CD4-positive, alpha-beta memory T cell (primary cell): Measurements from ENCODE around the gene NAA80. TPM values are rescaled to one million over a fixed set of nuclear protein-coding genes. Genes with fewer than 3 reads are reported as not detected.
"Not testable (repeated sequence)": the region's sequence is repeated elsewhere in the genome, so short reads cannot be mapped to it uniquely, and the experiment has no call there.

Experiments used
- CTCF ChIA-PET: fragments of 350-600 bp; sonication (Branson Sonifier 250); formaldehyde crosslinking; loops from one replicate; lab custom pipeline; 2021; ENCODE audit warnings: inconsistent platforms; ENCODE audit not compliant: partially characterized antibody; lab: Charles Lee
- POLR2A ChIA-PET: fragments of 350-600 bp; sonication (Branson Sonifier 250); formaldehyde crosslinking; loops from one replicate; lab custom pipeline; 2021; ENCODE audit not compliant: partially characterized antibody; lab: Charles Lee
- DNase-seq, 5 donors: peaks; one replicate each; pipeline versions ENCODE4 v3.0.0 to v3.0.0-alpha.2; 2020 to 2022; ENCODE audit warnings: mixed read lengths in 1 of 5
- H3K27ac ChIP-seq: one replicate; pipeline ENCODE4 v1.7.0; 2013; ENCODE audit warnings: low read depth, low read length
- H3K27me3 ChIP-seq: 2 replicates; pipeline ENCODE4 v1.7.0; 2013; ENCODE audit warnings: mild to moderate bottlenecking, low read length, moderate library complexity; ENCODE audit not compliant: insufficient read depth
- H3K36me3 ChIP-seq: 2 replicates; pipeline ENCODE4 v1.7.0; 2013; ENCODE audit warnings: mild to moderate bottlenecking, low read length, moderate library complexity; ENCODE audit not compliant: insufficient read depth
- H3K4me1 ChIP-seq: 2 replicates; pipeline ENCODE4 v1.7.0; 2013; ENCODE audit warnings: mild to moderate bottlenecking, low read length, moderate library complexity; ENCODE audit not compliant: insufficient read depth
- H3K4me3 ChIP-seq, 2 donors: one replicate each; pipeline ENCODE4 v1.7.0; 2013; ENCODE audit warnings: low read length in 2 of 2, mild to moderate bottlenecking in 1 of 2
- H3K9me3 ChIP-seq, 2 donors: one replicate each; pipeline ENCODE4 v1.7.0; 2013; ENCODE audit warnings: low read length in 2 of 2, control low read depth in 1 of 2; ENCODE audit not compliant: control insufficient read depth in 1 of 2
- H3K27ac Mint-ChIP-seq, 7 donors: one replicate each; pipeline ENCODE4 v1.8.0; 2020 to 2021; ENCODE audit warnings: mixed read lengths in 7 of 7, mild to moderate bottlenecking in 6 of 7, inconsistent platforms in 3 of 7, moderate library complexity in 3 of 7
- H3K27me3 Mint-ChIP-seq, 2 donors: one replicate each; pipeline ENCODE4 v1.8.0; 2020 to 2021; ENCODE audit warnings: mixed read lengths in 2 of 2
- H3K36me3 Mint-ChIP-seq, 2 donors: one replicate each; pipeline ENCODE4 v1.8.0; 2020 to 2021; ENCODE audit warnings: mixed read lengths in 2 of 2, inconsistent platforms in 1 of 2, mild to moderate bottlenecking in 1 of 2
- H3K4me1 Mint-ChIP-seq, 4 donors: one replicate each; pipeline ENCODE4 v1.8.0; 2020 to 2021; ENCODE audit warnings: mixed read lengths in 4 of 4, mild to moderate bottlenecking in 1 of 4
- H3K4me3 Mint-ChIP-seq, 8 donors: one replicate each; pipeline ENCODE4 v1.8.0; 2020 to 2021; ENCODE audit warnings: mixed read lengths in 8 of 8, mild to moderate bottlenecking in 7 of 8, moderate library complexity in 6 of 8, inconsistent platforms in 3 of 8
- H3K9me3 Mint-ChIP-seq, 8 donors: one replicate each; pipeline ENCODE4 v1.8.0; 2020 to 2021; ENCODE audit warnings: mixed read lengths in 8 of 8, mild to moderate bottlenecking in 5 of 8, inconsistent platforms in 3 of 8, moderate library complexity in 1 of 8
- intact Hi-C: fragments of 100-400 bp; cut with micrococcal nuclease; formaldehyde crosslinking; loops from one replicate; pipeline ENCODE4 v1.15.1; 2023
- polyA plus RNA-seq, 2 donors: library from polyadenylated mRNA; unstranded; fragments of 300-500 nt; fragmentation: Illumina TruSeq; gene quantifications; one replicate each; pipeline ENCODE4 v1.2.3, GENCODE V29; 2021
- total RNA-seq, 2 experiments: library from RNA; stranded (reverse); gene quantifications; one replicate each; pipeline ENCODE4 v1.2.3, GENCODE V29; 2021

Gene NAA80
- total and polyA plus RNA-seq, 4 experiments from 2014 or later: 16.7 to 33.7 (median 31.7) TPM

DNA sequence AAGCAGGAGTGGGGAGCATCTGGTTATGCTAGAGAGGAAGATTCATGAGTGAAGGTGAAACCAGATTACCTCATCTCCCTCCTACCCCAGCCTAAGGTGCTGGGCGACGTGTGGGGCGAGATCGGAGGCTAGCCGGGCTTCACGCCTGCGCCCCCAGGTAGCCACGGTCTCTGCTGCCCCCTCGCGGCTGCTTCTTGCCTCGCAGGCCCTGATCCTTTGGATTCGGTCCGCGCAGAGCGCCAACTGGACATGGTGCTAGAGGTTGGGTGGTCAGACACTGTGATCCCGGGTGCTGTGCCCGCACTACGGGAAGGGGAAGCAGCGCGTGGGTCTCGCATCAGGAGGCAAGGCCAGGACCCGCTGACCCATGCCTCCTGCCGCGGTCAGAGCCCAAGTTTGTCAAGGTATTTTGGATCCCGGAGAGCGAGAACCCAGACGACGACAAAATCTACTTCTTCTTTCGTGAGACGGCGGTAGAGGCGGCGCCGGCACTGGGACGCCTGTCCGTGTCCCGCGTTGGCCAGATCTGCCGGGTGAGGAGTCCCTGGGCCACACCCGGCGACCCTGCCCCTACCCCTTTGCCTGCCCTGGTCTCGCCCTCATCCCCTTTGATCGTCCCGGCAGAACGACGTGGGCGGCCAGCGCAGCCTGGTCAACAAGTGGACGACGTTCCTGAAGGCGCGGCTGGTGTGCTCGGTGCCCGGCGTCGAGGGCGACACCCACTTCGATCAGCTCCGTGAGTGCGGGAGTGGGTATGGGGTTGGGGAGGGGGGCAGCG, 26.1 kb downstream of the NAA80 start:
- H3K27me3 Mint-ChIP-seq: peaks cover 23 to 31% of the 10 kb centered on the region in 2 donors
- Histone ChIP-seq H3K27ac (no peak overlapping the region), H3K4me1 (peaks cover 35% of the 10 kb centered on the region), H3K4me3 (no peak overlapping the region), H3K9me3 (no peaks in the 10 kb centered on the region), H3K36me3 (no peaks in the 10 kb centered on the region), H3K27me3 (peaks cover 35% of the 10 kb centered on the region)
- peak overlapping the region; percentile 35 to 81 (median 74) for H3K4me3 Mint-ChIP-seq
- H3K4me1 Mint-ChIP-seq: peaks cover 14 to 37% (median 25%) of the 10 kb centered on the region in 4 donors
- intact Hi-C loops: loop anchor here (1.0 kb wide), 4 partner anchors 27 to 152 kb away; no protein-coding TSS in a partner anchor
- no peaks in the 10 kb centered on the region for H3K36me3 Mint-ChIP-seq
- no peaks in the 10 kb centered on the region for H3K9me3 Mint-ChIP-seq
- peak; percentile 73 to 83 (median 79) for DNase-seq
- peak overlapping the region in 3 of 7 donors; percentile 9 to 88 (median 53) for H3K27ac Mint-ChIP-seq
- ChIA-PET CTCF (interaction anchor here (1.5 to 7.1 kb wide), 5 partner anchors 23 to 79 kb away, joined by 3 to 40 read pairs (median 5); partner anchors contain the start of gene GNAI2), POLR2A (interaction anchor here (0.5 to 1.8 kb wide), 5 partner anchors 13 to 165 kb away, joined by 3 to 10 read pairs (median 4); no protein-coding TSS in a partner anchor)

DNA sequence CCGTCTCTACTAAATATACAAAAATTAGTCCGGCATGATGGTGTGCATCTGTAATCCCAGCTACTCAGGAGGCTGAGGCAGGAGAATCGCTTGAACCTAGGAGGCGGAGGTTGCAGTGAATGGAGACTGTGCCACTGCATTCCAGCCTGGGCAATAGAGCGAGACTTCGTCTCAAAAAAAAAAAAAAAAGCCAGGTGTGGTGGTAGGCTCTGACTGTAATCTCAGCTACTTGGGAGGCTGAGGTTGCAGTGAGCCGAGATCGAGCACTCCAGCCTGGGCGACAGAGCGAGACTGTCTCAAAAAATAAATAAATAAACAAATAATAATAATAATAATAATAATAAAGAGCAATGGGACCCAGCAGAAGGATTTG, 26.7 kb downstream of the NAA80 start:
- H3K4me3 ChIP-seq, H3K9me3 ChIP-seq, H3K36me3 Mint-ChIP-seq, DNase-seq, H3K27ac ChIP-seq, intact Hi-C loops, H3K9me3 Mint-ChIP-seq, H3K36me3 ChIP-seq: not testable (repeated sequence)
- H3K27me3 ChIP-seq: peaks cover 35% of the 10 kb centered on the region
- Mint-ChIP-seq H3K4me1 (peaks cover 14 to 37% (median 25%) of the 10 kb centered on the region in 4 donors), H3K27ac (peak overlapping the region in 1 of 7 donors; percentile 88), H3K4me3 (peak overlapping the region in 2 of 8 donors; percentile 79 to 81), H3K27me3 (peaks cover 19 to 28% of the 10 kb centered on the region in 2 donors)
- POLR2A ChIA-PET: interaction anchor here (0.8 to 1.8 kb wide), 3 partner anchors 12 to 65 kb away, joined by 3 to 10 read pairs (median 4); no protein-coding TSS in a partner anchor
- peaks cover 35% of the 10 kb centered on the region for H3K4me1 ChIP-seq
- CTCF ChIA-PET: interaction anchor here (0.8 to 7.1 kb wide), 7 partner anchors 22 to 81 kb away, joined by 3 to 40 read pairs (median 3); partner anchors contain the start of genes GNAI2, GNAT1 and HYAL2

DNA sequence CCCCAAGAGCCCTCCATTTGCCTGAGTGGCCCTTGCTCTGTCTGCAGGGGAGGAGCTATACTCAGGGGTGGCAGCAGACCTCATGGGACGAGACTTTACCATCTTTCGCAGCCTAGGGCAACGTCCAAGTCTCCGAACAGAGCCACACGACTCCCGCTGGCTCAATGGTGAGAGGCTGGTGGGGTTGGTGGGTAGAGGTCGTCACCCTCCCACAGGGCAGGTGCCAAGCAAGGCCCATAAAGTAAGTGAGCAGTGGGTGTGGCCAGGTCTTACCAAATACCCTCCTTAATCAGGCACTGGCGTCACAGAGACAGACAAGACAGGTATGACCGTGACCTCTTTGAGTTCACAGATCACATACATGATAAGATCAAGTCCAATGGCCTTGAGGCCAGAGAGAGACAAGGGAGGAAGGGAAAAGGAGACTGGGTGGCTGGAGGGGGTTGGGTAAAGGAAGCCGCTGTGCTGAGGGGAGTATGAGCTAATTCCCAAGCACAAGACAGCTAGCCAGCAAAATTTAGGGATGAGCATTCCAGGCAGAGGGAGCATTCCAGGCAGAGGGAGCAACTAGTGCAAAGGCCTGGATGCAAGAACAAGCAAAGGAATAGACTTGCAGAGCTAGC, 27.8 kb downstream of the NAA80 start:
- Histone ChIP-seq H3K9me3 (no peaks in the 10 kb centered on the region), H3K27me3 (peaks cover 28% of the 10 kb centered on the region), H3K27ac (no peak overlapping the region), H3K4me1 (peaks cover 34% of the 10 kb centered on the region), H3K36me3 (no peaks in the 10 kb centered on the region), H3K4me3 (no peak overlapping the region)
- Mint-ChIP-seq H3K36me3 (no peaks in the 10 kb centered on the region), H3K4me1 (peaks cover 14 to 37% (median 25%) of the 10 kb centered on the region in 4 donors), H3K4me3 (peak overlapping the region in 1 of 8 donors; percentile 26), H3K27ac (peak overlapping the region in 2 of 7 donors; percentile 54 to 72), H3K27me3 (peaks cover 19 to 28% of the 10 kb centered on the region in 2 donors), H3K9me3 (no peaks in the 10 kb centered on the region)
- ChIA-PET CTCF (interaction anchor here (0.7 to 7.1 kb wide), 7 partner anchors 11 to 77 kb away, joined by 3 to 40 read pairs (median 4); partner anchors contain the start of genes GNAI2 and HYAL2), POLR2A (interaction anchor here (1.3 to 1.8 kb wide), 2 partner anchors 11 to 25 kb away, joined by 4 to 10 read pairs; no protein-coding TSS in a partner anchor)
- intact Hi-C loops: no loop called here
- DNase-seq: peak in 1 of 5 donors; percentile 32

DNA sequence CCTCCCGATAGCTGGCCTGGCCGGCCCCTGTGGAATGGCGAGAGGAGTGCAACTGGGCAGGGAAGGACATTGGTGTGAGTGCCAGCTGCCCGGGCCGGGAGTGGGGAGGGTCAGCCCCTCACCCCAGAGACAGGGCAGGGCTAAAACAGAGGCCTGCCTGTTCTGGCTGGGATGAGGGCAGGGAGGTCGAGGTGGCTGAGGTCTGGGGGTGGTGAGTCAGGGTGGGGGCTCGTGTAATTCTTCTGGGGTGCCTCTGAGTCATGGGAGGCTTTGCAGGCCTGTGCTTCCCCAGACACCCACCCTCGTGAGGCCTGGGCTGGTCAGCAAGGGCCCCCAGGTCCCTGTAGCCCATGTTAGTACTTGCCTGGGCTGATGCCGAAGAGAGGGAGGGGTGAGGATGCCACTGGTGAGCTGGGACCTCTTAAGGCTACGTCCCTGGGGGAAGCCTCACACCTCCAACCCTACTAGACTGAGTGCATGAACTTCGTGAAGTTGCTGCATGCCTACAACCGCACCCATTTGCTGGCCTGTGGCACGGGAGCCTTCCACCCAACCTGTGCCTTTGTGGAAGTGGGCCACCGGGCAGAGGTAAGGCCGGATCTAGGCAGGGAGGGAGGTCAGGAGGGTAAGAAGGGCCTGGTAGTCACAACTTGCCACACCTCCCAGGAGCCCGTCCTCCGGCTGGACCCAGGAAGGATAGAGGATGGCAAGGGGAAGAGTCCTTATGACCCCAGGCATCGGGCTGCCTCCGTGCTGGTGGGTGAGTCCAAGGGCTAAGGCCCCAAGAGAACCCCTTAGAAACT, 28.6 kb downstream of the NAA80 start:
- ChIA-PET CTCF (interaction anchor here (0.7 to 7.1 kb wide), 4 partner anchors 24 to 76 kb away, joined by 3 to 40 read pairs (median 23); no protein-coding TSS in a partner anchor), POLR2A (no interaction called here)
- Mint-ChIP-seq H3K36me3 (no peaks in the 10 kb centered on the region), H3K4me3 (peak overlapping the region in 1 of 8 donors; percentile 7), H3K4me1 (peaks cover 12 to 32% (median 19%) of the 10 kb centered on the region in 4 donors), H3K27ac (peak overlapping the region in 2 of 7 donors; percentile 54 to 76), H3K9me3 (no peaks in the 10 kb centered on the region), H3K27me3 (peaks cover 14 to 23% of the 10 kb centered on the region in 2 donors)
- Histone ChIP-seq H3K27ac (no peak overlapping the region), H3K4me1 (peaks cover 26% of the 10 kb centered on the region), H3K27me3 (peaks cover 24% of the 10 kb centered on the region), H3K4me3 (no peak overlapping the region), H3K9me3 (no peaks in the 10 kb centered on the region), H3K36me3 (no peaks in the 10 kb centered on the region)
- intact Hi-C loops: no loop called here
- peak in 1 of 5 donors; percentile 38 for DNase-seq

DNA sequence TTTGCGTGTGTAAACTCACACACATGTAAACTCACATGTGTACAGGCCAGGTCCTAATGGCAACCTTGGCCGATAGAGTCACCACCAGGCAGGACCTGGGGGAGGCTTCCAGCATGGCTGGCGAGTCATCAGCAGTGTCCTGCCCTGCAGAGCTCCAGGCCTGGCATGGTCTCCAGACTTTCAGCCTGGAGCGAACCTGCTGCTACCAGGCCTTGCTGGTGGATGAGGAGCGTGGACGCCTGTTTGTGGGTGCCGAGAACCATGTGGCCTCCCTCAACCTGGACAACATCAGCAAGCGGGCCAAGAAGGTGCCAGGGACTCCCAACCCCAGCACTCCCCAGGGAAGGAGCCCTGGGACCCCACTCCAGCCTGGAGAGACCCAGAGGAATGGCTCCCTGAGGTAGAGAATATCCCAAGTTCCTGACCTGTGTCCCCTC, 29.2 kb downstream of the NAA80 start:
- Mint-ChIP-seq H3K4me3 (no peak overlapping the region), H3K36me3 (no peaks in the 10 kb centered on the region), H3K4me1 (peaks cover 9 to 25% (median 14%) of the 10 kb centered on the region in 4 donors), H3K27me3 (peaks cover 10 to 20% of the 10 kb centered on the region in 2 donors), H3K9me3 (no peaks in the 10 kb centered on the region), H3K27ac (peak overlapping the region in 1 of 7 donors; percentile 76)
- CTCF ChIA-PET: interaction anchor here (1.3 to 7.1 kb wide), 3 partner anchors 44 to 78 kb away, joined by 5 to 36 read pairs (median 10); no protein-coding TSS in a partner anchor
- no peak overlapping the region for H3K27ac ChIP-seq
- H3K36me3 ChIP-seq: no peaks in the 10 kb centered on the region
- peaks cover 18% of the 10 kb centered on the region for H3K27me3 ChIP-seq
- POLR2A ChIA-PET: no interaction called here
- intact Hi-C loops: no loop called here
- no peak for DNase-seq
- no peaks in the 10 kb centered on the region for H3K9me3 ChIP-seq
- peaks cover 20% of the 10 kb centered on the region for H3K4me1 ChIP-seq
- no peak overlapping the region for H3K4me3 ChIP-seq

DNA sequence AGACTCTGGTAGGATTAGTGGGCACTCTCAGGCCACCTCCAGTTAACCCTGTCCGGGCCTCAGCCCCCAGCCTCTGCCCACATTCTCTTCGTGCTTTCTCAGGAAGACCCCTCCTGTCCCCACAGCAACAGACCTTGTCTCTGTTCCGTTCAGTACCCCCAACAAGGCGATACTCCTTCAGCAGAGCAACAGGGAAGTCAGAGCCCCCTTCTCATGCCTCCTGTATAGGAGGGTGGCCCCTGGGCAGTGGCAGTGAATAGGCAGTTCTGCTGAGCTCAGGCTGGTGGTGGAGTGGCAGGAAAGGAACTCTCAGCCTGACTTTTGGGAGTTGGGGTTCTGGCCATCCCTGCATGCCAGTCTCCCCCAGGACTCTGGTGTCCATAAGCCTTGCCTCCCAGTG, 29.7 kb downstream of the NAA80 start:
- Histone ChIP-seq H3K27me3 (peaks cover 13% of the 10 kb centered on the region), H3K4me1 (peaks cover 14% of the 10 kb centered on the region), H3K27ac (no peak overlapping the region), H3K9me3 (no peaks in the 10 kb centered on the region), H3K36me3 (no peaks in the 10 kb centered on the region), H3K4me3 (no peak overlapping the region)
- Mint-ChIP-seq H3K4me3 (no peak overlapping the region), H3K36me3 (no peaks in the 10 kb centered on the region), H3K27me3 (peaks cover 7 to 17% of the 10 kb centered on the region in 2 donors), H3K27ac (no peak overlapping the region), H3K4me1 (peaks cover 8 to 20% (median 11%) of the 10 kb centered on the region in 4 donors), H3K9me3 (no peaks in the 10 kb centered on the region)
- ChIA-PET CTCF (interaction anchor here (1.3 to 7.1 kb wide), 3 partner anchors 43 to 77 kb away, joined by 5 to 36 read pairs (median 10); no protein-coding TSS in a partner anchor), POLR2A (no interaction called here)
- DNase-seq: no peak
- intact Hi-C loops: no loop called here
